ENCODE measurements around the gene B4GALNT4. TPM values are rescaled to one million over a fixed set of nuclear protein-coding genes. Genes with fewer than 3 reads are reported as not detected.
"Not testable (repeated sequence)": the region's sequence is repeated elsewhere in the genome, so short reads cannot be mapped to it uniquely, and the experiment has no call there.

B4GALNT4 gene
- total RNA-seq, 1 donor from 2014 or later, result 0.50 TPM

DNA sequence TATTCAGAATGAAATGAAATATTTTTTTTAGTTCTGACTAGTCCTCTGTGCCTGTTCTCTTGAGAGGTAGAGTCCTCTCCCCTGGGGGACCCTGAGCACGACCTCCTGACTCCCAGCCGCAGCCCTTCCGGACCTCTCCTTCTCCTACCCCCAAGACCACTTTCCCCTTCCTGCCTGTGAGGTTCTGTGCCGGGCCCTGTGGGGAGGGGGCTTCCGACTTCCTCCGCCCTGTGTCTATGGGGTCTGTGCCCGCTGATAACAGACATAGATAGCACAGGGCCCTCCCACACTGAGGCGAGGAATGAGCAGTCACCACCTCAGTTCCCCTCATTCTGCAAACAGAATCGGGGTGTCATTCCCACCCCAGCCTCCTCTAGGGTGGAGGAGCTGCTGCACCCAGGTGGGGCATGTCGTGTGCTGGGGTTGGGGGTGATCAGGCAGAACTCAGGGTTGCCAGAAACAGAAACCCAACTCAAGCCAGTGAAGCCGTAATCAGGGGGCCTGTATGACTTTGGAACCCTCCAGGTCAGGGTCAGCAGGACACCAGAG, 12.9 kb downstream of the B4GALNT4 start:
- DNase-seq (no peak), ATAC-seq (no peak)
- intact Hi-C loops (cut with micrococcal nuclease), result no loop called here

DNA sequence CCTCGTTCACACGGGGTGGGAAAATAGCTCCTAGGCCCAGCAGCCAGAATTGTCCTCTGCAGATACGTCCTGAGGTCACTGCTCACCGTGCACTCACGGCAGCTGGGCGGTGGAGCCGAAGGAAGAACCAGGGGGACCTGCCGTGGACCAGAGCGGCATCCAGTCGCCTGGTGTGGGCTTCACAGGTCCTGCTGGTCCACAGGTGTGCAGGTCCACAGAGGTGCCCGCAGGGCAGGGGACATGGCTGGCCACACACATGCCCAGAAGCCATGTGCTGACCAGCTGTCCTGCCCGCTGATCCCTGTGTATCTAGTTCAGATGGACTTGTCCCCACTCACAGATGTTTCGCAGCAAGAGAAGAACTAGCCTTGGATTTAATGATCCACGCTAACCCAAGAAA, 14.1 kb downstream of the B4GALNT4 start:
- intact Hi-C loops (cut with micrococcal nuclease), result no loop called here
- ATAC-seq (no peak), DNase-seq (no peak)

DNA sequence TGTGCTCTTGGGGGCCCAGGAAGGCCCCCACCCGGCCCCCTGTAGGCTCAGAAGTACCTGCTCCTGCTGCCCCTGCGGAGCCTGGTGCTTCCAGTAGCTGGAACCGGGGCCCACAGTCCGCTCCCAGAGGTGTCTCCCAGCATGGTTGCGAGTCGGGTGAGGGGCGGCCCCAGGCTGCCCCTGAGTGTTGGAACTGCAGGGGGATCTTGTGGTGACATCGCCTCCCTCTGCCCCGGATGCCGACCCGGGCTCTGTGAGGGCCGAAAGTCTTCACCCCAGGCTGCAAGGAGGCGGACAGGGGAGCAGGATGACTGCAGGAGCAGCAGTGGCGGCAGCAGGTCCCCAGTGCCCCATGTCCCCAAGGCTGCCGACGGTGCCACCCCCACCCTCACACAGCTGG, 15.2 kb downstream of the B4GALNT4 start:
- intact Hi-C loops (cut with micrococcal nuclease), result no loop called here
- ATAC-seq (no peak), DNase-seq (peak; percentile 16)

DNA sequence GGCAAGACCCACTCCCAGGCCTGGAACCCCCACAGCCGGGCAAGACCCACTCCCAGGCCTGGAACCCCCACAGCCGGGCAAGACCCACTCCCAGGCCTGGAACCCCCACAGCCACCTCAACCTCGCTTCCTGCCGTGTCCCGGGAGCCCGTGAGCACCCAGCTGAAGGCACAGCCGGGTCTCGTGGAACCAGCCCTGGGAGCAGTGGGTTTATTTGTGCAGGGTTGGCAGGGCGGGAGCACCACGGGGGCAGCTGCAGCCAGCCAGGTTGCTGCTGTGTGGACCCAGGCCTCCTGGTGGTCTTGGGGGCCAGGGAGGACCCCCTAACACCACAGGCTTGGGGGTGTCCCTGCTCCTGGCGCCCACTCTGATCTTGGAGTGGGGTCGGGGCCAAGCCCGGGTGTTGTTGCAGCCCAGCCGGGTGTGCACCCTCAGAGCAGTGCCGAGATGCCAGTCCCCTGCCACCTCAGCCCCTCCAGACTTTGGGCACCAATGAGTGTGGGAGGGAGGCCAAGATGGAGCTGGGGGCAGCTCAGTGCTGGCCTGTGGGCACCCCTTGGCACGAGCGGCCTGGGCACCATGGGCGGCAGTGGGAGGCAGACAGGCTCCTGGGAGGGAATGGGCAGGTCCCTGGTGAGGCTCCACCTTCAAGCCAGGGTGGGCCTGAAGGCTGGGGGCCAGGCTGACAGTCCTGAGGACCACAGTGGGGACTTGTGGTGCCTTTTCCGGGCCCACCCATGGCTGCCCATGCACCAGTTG, 16.5 kb downstream of the B4GALNT4 start:
- DNase-seq (peak; percentile 30), ATAC-seq (no peak)

DNA sequence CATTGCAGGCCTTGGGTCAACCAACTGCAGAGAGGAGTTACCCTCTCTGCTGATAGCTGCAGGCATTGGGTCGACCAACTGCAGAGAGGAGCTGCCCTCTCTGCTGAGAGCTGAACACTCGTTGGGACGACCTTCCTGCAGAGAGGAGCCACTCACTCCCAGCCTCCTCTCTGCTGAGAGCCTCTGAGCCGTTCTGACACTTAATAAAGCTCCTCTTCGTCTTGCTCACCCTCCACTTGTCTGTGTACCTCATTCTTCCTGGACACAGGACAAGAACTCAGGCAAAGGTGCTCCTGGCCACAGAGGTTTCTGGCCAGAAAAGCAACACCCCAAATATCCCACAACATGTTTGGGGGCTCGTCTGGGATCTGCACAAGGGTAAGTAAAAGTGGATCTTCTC, 17.2 kb downstream of the B4GALNT4 start:
- ATAC-seq (no peak), DNase-seq (no peak)
- intact Hi-C loops (cut with micrococcal nuclease), result no loop called here

More for the DNA sequence above, 16.5 kb downstream of the B4GALNT4 start:
- intact Hi-C loops (cut with micrococcal nuclease), result no loop called here

DNA sequence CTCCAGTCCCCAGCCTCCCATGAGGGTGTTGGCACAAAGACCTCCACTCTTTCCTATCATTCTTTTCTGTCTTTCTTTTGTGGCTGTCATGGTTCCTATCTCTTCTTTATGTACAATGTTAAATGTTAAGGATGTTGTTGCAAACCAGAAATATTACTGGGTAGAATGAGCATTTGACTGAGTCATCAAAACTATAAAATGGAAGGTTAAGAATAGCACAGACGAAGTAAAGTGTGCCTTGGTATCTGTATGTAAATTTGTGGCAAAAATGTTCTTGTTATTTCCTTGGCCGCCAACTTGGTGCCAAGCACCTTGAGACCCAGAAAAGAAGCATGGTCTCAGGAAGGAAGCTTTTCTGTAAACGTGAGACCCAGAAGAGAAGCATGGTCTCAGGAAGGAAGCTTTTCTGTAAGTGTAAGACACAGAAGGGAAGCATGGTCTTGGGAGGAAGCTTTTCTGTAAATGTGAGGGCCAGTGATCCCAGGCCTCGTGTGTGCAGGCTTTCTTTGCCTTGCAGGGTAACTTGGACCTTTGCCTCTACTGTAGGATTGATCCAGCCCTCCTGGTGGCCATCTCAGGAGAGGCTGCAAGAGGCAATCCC, 18.0 kb downstream of the B4GALNT4 start:
- DNase-seq (no peak), ATAC-seq (no peak)
- intact Hi-C loops (cut with micrococcal nuclease), result no loop called here

DNA sequence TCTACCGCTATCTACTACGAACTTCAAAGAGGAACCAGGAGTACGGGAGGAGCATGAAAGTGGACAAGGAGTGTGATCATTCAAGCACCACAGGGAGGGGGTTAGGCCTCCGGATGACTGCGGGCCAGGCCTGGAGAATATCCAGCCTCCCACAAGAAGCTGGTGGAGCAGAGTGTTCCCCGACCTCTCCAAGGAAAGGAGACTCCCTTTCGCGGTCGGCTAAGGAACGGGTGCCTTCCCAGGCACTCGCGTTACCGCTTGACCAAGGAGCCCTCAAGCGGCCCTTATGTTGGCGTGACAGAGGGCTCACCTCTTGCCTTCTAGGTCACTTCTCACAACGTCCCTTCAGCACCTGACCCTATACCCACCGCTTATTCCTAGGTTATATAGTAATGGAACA, 20.1 kb downstream of the B4GALNT4 start:
- intact Hi-C loops (cut with micrococcal nuclease); ATAC-seq; DNase-seq: not testable (repeated sequence)

DNA sequence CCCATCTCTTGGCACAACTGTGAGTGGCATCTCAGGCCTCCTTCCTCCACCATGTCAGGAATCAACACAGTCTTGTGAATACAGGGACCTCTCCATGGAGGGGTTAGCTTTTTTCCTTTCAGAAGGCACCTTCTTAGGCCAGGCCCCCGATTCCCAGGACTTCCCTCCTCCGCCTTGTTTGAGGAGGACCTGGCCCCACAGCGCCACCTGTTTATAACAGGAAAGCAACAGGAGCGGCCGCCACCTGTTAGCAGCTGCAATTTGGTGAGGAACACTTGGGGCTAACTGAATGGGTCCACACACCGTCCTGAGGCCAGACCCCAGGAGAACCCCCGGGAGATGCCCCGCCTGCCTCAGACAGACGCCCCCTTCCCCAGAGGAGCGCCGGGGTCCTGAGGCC, 20.9 kb downstream of the B4GALNT4 start:
- no peak for ATAC-seq
- no peak for DNase-seq
- intact Hi-C loops (cut with micrococcal nuclease), result no loop called here

DNA sequence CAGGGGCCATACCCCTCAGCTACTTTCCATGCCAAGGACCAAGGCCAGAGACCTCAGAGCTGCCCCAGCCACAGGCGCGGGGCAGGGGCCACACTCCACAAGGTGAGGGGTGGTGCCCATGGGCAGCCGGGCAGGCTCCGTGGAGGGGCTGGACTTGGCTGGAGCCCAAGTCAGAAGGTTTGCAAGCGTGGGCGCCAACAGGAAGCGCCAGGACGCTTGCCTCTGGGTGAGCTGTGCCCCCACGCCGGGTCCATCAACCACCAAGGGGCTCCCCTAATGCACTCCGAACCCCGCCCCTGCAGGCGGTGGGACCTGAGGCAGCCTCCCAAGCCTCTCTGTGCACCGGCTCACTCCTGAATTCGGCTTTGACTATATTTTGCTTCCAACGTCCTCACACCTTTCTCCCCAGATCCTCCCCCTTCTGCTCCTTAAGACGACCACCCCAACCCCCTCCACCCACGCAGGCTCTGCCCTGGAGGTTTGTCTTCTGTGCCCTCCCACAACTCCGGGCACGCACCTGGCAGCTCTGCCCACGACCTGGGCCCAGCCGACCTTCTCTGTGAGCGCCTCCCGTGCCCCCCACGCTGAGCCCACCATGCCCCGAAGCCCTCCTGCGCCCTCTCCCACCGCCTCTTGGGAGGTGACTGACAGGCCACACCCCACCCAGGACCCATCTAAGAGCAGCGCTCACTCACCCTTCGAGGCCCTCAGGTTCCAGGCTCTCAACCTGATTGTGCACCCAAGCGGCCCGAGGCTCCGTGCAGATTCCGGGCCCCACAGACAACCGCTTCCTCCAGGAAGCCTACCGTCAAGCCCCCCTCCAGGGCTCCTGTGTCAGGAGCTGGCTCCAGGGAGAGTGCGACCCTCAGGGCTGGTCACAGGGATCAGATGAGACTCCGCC, 22.1 kb downstream of the B4GALNT4 start:
- DNase-seq (peak; percentile 26), ATAC-seq (no peak)
- intact Hi-C loops (cut with micrococcal nuclease), result no loop called here

DNA sequence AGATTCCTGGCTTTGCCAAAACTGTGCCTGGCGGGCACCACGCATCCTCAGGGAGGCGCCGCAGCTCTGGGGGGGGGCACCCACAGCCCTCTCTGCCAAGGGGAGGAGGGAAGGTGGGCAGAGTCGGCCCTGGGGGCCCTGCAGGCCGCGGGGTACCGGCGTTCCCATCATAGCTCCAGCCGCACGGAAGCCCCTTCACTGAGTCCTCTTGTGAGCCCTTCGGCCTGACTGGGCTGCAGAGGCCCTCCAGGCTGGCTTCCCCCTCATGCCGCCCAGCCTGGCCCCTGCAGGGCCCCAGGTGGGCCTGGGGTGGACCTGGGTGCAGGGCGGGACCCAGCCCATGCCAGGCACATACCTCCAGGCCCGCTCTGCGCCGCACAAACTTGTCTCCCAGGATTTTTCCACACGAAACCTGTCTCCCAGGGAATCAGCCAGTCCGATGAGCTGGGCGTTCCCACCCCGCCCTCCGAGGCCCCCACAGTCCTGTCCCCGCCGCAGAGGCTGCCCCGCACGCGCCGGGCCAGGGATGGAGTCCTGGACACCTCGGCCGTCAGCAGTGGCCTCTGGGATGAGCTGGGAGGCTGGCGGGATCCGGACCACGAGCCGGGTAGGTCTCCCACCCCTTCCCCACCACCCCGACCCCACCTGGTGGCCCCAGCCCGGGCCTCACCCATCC, 22.9 kb downstream of the B4GALNT4 start:
- ATAC-seq (no peak), DNase-seq (peak; percentile 22)
- intact Hi-C loops (cut with micrococcal nuclease), result no loop called here

DNA sequence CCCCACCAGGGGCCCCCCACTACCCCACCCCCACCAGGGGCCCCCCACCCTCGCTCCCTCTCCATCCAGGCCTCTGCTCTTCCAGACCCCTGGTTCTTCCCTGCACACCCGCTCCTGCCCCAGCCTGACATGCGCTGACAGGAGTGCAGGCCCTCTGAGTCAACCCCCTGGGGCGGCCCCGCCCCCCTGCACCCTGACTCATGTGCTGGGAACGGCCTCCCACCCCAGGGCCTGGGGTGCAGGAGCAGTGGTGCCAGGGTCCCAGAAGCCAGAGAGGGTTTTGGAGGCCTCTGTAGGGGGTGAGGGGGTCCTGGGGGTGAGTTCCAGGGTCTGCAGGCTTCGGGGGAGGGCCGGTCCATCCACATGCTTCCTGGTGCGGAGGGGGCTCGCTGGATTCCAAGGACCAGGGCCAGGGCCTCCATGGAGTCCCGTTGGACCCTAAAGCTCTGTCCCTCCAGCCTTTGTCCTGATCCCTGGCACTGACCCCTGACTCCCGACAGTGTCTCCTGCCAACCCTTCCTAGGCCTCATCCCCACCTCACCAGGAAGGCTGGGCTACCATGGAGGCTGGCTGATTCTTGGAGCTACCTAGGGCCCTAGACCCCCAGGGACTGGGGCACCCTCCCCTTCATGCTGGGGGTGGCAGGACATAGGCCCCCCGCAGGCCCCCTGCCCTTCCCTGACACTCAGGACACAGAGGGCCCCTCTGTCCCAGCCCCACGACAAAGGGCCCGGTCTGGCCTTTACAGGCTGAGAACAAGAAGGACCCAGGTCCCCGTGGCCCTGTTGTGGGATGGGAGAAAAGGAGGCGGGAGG, 24.1 kb downstream of the B4GALNT4 start:
- intact Hi-C loops (cut with micrococcal nuclease), result no loop called here
- peak; percentile 30 for DNase-seq
- no peak for ATAC-seq

DNA sequence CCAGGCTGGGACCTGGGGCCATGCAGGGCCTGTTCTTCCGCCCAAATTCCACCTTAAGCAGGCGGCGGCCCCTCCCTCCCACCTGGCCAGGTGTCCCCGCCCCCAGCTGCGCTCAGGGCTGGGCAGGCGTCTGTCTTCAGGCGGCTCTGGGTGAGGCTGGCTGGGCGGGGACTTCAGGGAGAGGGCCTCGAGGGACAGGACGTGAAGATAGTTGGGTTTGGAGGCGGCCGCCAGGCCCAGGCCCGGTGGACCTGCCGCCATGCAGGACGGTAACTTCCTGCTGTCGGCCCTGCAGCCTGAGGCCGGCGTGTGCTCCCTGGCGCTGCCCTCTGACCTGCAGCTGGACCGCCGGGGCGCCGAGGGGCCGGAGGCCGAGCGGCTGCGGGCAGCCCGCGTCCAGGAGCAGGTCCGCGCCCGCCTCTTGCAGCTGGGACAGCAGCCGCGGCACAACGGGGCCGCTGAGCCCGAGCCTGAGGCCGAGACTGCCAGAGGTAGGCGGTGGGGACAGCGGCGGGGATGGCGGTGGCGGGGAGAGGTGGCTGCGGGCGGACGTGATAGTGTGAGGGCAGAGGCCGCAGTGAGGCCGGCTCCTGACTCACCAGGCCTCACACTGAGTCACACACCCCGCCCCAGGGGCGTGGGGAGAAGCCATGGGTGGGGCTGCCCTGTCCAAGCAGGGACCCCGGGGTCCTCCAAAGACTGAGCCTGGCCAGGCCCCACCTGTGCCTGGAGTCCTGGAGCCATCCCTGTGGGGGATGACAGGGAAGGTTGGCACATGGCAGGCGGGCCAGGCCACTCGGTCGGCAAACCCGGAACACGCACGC, 24.9 kb downstream of the B4GALNT4 start, which contains the start of gene PKP3:
PKP3 (plus strand) TSS at position 176 of the 824 bp plus-strand sequence; CDS start at position 260, 84 bp downstream.
- ATAC-seq (peak; percentile 68), DNase-seq (peak; percentile 59)
- intact Hi-C loops (cut with micrococcal nuclease), result no loop called here

DNA sequence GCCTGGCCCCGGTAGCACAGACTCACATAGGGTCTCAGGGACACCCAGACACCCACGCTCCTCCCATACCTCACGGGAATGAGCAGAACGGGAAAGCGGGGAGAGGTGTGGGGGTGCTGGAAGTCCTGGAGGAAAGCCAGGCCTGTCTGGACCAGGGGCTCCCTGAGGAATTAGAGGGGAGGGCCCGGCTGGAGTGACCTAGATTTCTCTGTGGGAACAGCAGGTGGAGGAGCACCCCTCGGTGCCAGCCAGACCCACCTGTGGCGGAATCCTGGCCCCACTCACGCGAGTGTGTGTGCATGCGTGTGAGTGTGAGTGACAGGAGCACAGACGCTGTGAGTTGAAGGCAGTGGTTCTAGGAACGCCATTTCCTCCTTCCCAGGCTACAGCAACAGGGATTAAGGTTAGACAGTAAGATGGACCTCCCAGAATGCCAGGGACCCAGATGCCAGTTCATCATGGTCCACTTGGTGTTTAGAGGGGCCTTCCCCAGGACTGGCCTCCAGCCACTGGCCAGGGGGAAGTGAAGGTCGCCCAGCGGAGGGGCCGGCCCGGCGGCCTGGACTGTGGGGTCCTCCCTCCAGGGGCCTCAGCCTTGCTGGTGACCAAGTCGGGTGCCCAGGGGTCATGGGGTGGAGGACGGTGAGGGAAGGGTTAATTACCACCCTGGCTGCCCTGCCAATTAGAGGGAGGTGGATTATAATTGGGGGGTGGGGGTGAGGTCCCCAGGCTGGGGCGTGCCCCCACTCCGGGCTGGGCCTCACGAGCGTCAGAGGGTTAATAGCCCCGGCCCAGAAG, 25.8 kb downstream of the B4GALNT4 start:
- ATAC-seq, result no peak
- intact Hi-C loops (cut with micrococcal nuclease), result no loop called here
- peak; percentile 29 for DNase-seq

DNA sequence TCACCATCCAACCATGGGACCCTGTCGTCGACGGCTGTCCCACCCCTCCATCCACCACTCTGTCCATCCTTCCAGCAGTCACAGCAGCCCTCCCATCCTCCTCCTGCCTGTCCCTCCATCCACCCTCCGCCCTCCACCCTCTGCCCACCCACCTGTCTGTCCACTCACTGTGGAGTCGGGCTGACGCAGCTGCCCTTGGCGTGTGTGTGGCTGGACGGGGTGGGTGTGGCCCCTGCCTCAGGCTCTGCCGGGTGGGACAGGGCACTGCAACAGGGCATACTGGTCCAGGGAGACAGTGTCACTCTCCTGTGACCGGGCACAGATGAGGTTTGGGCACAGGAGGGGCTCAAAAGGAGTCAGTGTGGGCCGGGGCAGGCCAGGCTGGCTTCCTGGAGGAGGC, 26.6 kb downstream of the B4GALNT4 start:
- peak; percentile 16 for DNase-seq
- ATAC-seq, result no peak
- intact Hi-C loops (cut with micrococcal nuclease), result no loop called here

DNA sequence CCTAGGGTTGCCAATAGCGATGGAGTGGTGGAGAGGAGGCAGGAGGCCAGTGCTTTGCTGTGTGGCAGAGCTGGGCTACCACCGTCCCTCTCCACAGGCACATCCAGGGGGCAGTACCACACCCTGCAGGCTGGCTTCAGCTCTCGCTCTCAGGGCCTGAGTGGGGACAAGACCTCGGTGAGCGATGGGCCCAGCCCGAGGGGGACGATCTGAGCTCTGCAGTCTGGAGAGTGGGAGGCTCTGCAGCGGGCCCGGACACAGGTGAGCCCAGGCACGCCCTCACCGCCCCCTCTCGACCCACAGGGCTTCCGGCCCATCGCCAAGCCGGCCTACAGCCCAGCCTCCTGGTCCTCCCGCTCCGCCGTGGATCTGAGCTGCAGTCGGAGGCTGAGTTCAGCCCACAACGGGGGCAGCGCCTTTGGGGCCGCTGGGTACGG, 27.2 kb downstream of the B4GALNT4 start:
- ATAC-seq (peak; percentile 44), DNase-seq (peak; percentile 33)
- intact Hi-C loops (cut with micrococcal nuclease), result no loop called here

DNA sequence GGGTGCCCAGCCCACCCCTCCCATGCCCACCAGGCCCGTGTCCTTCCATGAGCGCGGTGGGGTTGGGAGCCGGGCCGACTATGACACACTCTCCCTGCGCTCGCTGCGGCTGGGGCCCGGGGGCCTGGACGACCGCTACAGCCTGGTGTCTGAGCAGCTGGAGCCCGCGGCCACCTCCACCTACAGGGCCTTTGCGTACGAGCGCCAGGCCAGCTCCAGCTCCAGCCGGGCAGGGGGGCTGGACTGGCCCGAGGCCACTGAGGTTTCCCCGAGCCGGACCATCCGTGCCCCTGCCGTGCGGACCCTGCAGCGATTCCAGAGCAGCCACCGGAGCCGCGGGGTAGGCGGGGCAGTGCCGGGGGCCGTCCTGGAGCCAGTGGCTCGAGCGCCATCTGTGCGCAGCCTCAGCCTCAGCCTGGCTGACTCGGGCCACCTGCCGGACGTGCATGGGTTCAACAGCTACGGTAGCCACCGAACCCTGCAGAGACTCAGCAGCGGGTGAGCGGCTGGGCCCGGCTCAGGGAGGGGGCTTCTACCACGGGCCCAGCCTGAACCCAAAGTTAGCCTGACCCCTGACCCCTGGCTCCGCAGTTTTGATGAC, 27.7 kb downstream of the B4GALNT4 start:
- peak; percentile 84 for ATAC-seq
- peak; percentile 82 for DNase-seq
- intact Hi-C loops (cut with micrococcal nuclease), result no loop called here
